HT1080 (cell line): Measurements from ENCODE around the gene LDLRAD4. TPM values are rescaled to one million over a fixed set of nuclear protein-coding genes. Genes with fewer than 3 reads are reported as not detected.

Experiments used
- DNase-seq: peaks from one replicate; pipeline ENCODE4 v3.0.0-alpha.2; 2015; ENCODE audit warnings: low read depth
- total RNA-seq: library from RNA; depleted of rRNA; stranded (reverse); fragments of >200 nt; shearing (Covaris generic); gene quantifications from 2 replicates; pipeline ENCODE4 v1.2.3, GENCODE V29; 2014

LDLRAD4 gene
- total RNA-seq, 1 experiment from 2014 or later, result not detected

DNA sequence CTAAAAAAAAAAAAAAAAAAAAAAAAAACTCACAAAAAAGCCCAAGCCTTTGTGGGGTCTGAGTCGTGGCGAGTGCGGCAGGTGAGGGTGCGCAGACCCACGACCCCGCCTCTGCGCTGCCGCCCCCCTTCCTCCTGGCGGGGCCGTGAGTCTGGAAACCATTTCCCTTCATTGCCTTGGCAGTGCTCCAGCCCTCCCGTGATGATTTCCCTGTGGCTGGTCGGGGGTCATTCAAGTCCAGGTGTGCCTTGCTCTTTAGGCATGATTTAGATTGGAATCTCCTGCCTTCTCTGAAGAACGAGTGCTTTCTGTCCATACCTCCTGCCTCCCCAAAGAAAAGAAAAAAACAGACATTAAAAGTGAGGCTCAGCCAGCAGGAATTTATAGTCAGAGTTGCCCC is 346.0 kb downstream of the LDLRAD4 start:
- no peak for DNase-seq

GRCh38 chr18:13565228-13565627 is 346.7 kb downstream of the LDLRAD4 start:
- no peak for DNase-seq

- DNase-seq, result no peak
Measured at GRCh38 chr18:13566941-13567746, 348.6 kb downstream of the LDLRAD4 start.

GRCh38 chr18:13568443-13569392 is 350.2 kb downstream of the LDLRAD4 start:
- DNase-seq, result no peak

- no peak for DNase-seq
Measured at GRCh38 chr18:13570216-13570615, 351.7 kb downstream of the LDLRAD4 start.

DNA sequence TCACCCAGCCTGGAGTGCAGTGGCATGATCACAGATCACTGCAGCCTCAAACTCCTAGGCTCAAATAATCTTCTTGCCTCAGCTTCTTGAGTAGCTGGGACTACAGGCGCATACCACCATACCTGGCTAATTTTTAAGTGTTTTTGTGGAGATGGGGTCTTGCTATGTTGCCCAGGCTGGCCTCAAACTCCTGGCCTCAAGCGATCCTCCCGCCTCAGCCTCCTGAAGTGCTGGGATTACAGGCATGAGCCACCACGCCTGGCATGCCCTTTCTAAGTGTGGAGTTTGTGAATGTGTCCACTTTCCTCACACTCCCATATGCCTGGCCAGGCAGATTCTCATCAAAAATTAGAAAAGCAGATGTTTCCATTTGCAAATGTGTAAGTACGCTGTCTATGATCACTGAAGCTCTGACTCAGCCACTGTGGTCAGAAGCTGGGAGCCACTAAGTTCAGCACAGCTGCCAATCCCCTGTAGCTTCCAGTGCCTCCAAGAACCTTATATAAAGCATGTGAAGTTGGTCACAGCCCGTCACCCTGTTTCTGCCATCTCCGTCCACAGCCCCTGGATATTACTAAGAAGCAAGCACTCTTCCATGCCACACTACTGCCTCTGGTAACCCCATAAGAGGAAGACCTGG is 352.4 kb downstream of the LDLRAD4 start:
- peak; percentile 10 for DNase-seq

- DNase-seq, result no peak
Measured at GRCh38 chr18:13572148-13572547, 353.6 kb downstream of the LDLRAD4 start.

DNA sequence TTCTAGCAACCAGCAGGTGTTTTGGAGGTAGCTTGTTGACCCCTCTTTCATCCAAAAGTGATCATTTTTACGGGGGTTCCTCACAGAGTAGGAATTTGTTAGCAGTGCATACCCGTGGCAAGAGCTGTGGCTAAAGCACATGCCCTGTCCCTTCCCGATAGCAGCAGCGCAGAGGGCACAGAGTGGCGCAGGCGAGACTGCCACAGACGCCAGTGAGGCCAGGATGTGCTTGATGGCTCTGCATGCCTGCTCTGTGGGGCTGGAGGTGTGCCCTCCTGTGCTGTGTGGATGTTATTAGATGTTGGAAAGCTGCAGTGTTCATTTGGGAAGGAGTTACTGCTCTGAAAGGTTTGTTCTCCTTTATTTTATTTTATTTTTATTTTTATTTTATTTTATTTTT is 354.2 kb downstream of the LDLRAD4 start:
- DNase-seq, result no peak

DNA sequence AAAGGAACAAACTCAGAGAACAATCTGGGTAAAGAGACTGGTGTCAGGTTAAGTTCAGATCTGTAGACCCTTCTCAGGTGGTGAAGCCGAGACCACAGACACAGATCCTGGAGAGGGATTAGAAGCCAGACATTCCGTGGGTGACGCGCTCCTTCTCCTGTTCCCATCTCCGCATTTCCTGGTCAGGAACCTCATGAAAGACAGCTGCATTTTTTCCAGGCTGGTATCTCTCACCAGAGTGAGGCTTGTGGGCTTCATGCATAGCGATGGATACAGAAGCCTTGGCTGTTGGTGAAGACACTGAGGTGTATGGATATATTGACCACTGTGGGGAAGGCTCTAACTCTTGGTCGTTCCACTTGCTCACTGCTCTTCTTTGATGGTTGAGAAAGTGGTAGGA is 355.2 kb downstream of the LDLRAD4 start:
- no peak for DNase-seq

DNA sequence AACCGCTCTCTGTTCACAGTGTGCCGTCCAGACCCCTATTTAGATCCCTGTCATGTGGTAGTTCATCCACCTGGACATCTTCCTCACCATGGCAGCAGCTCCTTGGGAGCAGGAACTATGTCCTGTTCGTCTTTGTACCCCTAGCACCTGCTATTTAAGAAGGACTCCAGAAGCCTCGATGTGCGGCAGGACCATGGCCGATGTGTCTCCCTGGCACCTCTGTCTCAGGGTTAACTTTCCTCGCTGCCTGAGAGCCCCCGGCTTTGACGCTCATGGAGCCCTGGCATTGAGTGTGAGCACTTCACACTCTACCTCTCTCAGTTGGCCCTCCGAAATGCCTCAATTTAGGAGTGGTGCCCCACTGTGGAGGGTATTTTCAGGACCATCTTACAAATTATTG is 355.8 kb downstream of the LDLRAD4 start:
- DNase-seq, result no peak

DNA sequence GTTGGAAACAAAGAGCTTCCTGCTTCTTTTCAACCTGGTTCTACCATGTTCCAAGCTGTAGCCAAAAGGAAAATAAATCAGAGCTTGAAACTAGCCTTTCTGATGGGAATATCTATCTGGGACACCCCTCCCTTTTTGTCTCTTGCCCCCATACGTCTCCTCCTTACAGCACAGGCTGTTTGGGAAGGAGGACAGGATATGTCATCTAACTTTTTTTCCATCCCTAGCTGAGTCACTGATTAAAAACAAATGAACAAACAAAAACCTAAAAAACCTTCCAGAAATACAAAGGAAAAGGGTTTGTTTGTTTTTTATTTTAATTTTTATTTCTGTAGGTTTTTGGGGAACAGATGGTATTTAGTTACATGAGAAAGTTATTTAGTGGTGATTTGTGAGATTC is 356.2 kb downstream of the LDLRAD4 start:
- DNase-seq, result no peak

- DNase-seq, result no peak
Measured at GRCh38 chr18:13576598-13576997, 358.0 kb downstream of the LDLRAD4 start.

GRCh38 chr18:13577091-13577697 is 358.6 kb downstream of the LDLRAD4 start:
- DNase-seq, result peak; percentile 47

DNA sequence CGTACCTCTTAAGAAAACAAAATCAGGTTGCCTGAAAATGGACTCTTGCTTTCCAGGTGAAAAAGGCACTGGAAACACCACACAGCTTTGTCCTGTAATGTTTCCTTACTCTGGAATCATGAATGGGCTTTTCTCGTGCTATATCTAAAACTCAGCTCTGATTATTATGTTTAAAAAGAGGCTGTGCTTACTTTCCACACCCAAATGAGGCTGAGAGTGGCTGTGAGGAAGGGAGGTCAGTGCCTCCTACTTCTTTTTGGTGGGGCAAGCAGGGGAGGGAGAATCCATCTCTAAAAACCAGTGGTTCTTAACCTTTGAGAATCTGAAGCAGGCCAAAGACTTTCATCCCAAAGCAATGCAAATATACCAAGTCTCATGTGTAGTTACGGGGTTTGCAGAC is 359.2 kb downstream of the LDLRAD4 start:
- no peak for DNase-seq

DNA sequence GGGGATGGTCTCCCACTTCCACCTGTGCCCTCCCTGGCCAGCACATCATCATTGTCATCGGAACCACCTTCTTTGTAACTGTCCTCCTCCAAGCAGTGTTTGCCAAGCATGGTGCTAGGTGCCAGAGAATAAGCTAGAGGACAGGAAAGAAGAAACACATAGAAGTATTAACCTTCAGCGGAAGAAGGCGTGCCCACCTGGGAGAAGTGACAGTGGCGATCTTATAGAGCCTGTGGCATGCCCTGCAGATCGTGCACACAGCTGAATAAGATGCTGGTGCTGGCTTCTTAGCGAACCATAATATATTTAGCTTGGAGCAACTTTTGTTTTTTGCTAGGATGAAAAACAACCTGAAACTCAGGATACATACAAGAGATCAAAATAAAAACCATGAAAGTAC is 359.8 kb downstream of the LDLRAD4 start:
- DNase-seq, result no peak

DNA sequence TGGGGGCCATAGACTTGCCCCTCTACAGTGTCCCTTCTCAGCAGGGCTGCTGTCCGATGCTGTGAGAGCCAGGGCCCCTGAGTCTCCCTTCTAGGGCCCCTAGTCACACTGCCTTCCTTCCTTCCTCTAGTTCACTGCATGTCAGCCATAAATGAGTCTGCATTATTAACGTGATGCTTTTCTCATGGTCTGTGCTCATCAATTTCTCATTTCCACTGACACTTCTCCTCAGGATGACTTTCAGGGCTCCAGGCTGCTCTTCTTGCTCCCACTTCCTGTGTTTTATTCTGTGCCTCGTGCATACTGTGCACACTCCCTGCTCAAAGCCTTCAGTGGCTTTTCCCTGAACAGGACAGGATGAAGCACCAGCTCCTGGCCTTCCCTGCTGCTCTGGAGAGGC is 361.3 kb downstream of the LDLRAD4 start:
- DNase-seq, result no peak

- DNase-seq, result no peak
Measured at GRCh38 chr18:13580351-13580750, 361.8 kb downstream of the LDLRAD4 start.

- DNase-seq, result no peak
Measured at GRCh38 chr18:13580991-13581390, 362.4 kb downstream of the LDLRAD4 start.

- no peak for DNase-seq
Measured at GRCh38 chr18:13581496-13582177, 363.1 kb downstream of the LDLRAD4 start.

- no peak for DNase-seq
Measured at GRCh38 chr18:13582178-13582670, 363.7 kb downstream of the LDLRAD4 start.
